ENCODE results near the gene SOHLH1. TPM values are rescaled to one million over a fixed set of nuclear protein-coding genes. Genes with fewer than 3 reads are reported as not detected.

SOHLH1 gene
- total RNA-seq, 1 donor = not detected

GRCh38 chr9:135664266-135664665 lies 35.0 kb downstream of the SOHLH1 start:
- no peak overlapping the region for H3K4me3 ChIP-seq (ENCODE audit: insufficient read depth, low read length)
- H3K4me2 ChIP-seq (ENCODE audit: insufficient read depth, low read length) = no peak overlapping the region
- TF ChIP-seq, protein P1, sequence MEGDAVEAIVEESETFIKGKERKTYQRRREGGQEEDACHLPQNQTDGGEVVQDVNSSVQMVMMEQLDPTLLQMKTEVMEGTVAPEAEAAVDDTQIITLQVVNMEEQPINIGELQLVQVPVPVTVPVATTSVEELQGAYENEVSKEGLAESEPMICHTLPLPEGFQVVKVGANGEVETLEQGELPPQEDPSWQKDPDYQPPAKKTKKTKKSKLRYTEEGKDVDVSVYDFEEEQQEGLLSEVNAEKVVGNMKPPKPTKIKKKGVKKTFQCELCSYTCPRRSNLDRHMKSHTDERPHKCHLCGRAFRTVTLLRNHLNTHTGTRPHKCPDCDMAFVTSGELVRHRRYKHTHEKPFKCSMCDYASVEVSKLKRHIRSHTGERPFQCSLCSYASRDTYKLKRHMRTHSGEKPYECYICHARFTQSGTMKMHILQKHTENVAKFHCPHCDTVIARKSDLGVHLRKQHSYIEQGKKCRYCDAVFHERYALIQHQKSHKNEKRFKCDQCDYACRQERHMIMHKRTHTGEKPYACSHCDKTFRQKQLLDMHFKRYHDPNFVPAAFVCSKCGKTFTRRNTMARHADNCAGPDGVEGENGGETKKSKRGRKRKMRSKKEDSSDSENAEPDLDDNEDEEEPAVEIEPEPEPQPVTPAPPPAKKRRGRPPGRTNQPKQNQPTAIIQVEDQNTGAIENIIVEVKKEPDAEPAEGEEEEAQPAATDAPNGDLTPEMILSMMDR (IDR thresholded peaks at IDR 0.05; ENCODE audit: extremely low read depth, low read depth, low read length) = no peak
- no peaks in the 10 kb centered on the region for H3K79me2 ChIP-seq (ENCODE audit: insufficient read depth, low read length)
- H3K27ac ChIP-seq (ENCODE audit: low read depth, low read length) = no peak overlapping the region
- no peaks in the 10 kb centered on the region for H3K27me3 ChIP-seq (ENCODE audit: insufficient read depth, low read length)
- H4K20me1 ChIP-seq (ENCODE audit: insufficient read depth, low read length) = no peaks in the 10 kb centered on the region
- no peaks in the 10 kb centered on the region for H3K9me3 ChIP-seq (ENCODE audit: low read depth, low read length)
- peak; percentile 66 for DNase-seq (ENCODE audit: insufficient read length, low spot score, missing footprints)
- no peaks in the 10 kb centered on the region for H3K4me1 ChIP-seq (ENCODE audit: insufficient read depth, low read length)
- no peaks in the 10 kb centered on the region for H3K36me3 ChIP-seq (ENCODE audit: insufficient read depth, low read length)
- H2AFZ ChIP-seq (ENCODE audit: low read length) = no peak overlapping the region

DNA sequence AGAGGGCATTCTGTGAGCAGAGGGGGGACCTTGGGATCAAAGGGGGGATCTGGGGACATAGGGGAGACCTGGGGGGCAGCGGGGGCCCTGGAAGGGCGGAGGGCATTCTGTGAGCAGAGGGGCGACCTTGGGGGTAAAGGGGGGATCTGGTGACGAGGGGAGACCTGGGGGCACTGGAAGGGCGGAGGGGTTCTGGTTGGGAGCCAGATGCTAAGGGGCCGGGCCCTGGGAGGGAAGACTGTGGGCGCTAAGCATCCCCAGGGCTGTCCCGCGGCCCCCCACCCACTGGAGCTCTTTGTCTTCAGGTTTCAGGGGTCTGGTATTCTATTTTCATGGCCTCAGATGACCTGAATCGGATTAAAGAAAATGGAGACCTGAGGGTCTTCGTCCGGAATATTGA lies 35.4 kb downstream of the SOHLH1 start:
- H3K4me2 ChIP-seq (ENCODE audit: insufficient read depth, low read length) = no peak overlapping the region
- no peaks in the 10 kb centered on the region for H4K20me1 ChIP-seq (ENCODE audit: insufficient read depth, low read length)
- no peaks in the 10 kb centered on the region for H3K9me3 ChIP-seq (ENCODE audit: low read depth, low read length)
- H3K27me3 ChIP-seq (ENCODE audit: insufficient read depth, low read length) = no peaks in the 10 kb centered on the region
- H3K27ac ChIP-seq (ENCODE audit: low read depth, low read length) = no peak overlapping the region
- DNase-seq (ENCODE audit: insufficient read length, low spot score, missing footprints) = no peak
- no peaks in the 10 kb centered on the region for H3K36me3 ChIP-seq (ENCODE audit: insufficient read depth, low read length)
- H3K4me3 ChIP-seq (ENCODE audit: insufficient read depth, low read length) = no peak overlapping the region
- H3K79me2 ChIP-seq (ENCODE audit: insufficient read depth, low read length) = no peaks in the 10 kb centered on the region
- no peak overlapping the region for H2AFZ ChIP-seq (ENCODE audit: low read length)
- H3K4me1 ChIP-seq (ENCODE audit: insufficient read depth, low read length) = no peaks in the 10 kb centered on the region
- TF ChIP-seq, protein P1 (IDR thresholded peaks at IDR 0.05; ENCODE audit: extremely low read depth, low read depth, low read length) = no peak

GRCh38 chr9:135663451-135663770 lies 35.9 kb downstream of the SOHLH1 start:
- TF ChIP-seq, protein P1 (IDR thresholded peaks at IDR 0.05; ENCODE audit: extremely low read depth, low read depth, low read length) = no peak
- Histone ChIP-seq H3K27me3 (ENCODE audit: insufficient read depth, low read length) (no peaks in the 10 kb centered on the region), H3K79me2 (ENCODE audit: insufficient read depth, low read length) (no peaks in the 10 kb centered on the region), H3K4me1 (ENCODE audit: insufficient read depth, low read length) (no peaks in the 10 kb centered on the region), H3K4me3 (ENCODE audit: insufficient read depth, low read length) (no peak overlapping the region), H3K36me3 (ENCODE audit: insufficient read depth, low read length) (no peaks in the 10 kb centered on the region), H3K27ac (ENCODE audit: low read depth, low read length) (no peak overlapping the region), H2AFZ (ENCODE audit: low read length) (no peak overlapping the region), H3K9me3 (ENCODE audit: low read depth, low read length) (no peaks in the 10 kb centered on the region), H3K4me2 (ENCODE audit: insufficient read depth, low read length) (no peak overlapping the region), H4K20me1 (ENCODE audit: insufficient read depth, low read length) (no peaks in the 10 kb centered on the region)
- peak; percentile 27 for DNase-seq (ENCODE audit: insufficient read length, low spot score, missing footprints)

GRCh38 chr9:135662758-135663450 lies 36.4 kb downstream of the SOHLH1 start, which contains the start of gene LCN9:
TSS of gene LCN9 (plus strand) at chr9:135663309. CDS start at chr9:135663322, 13 bp downstream.
- Histone ChIP-seq H3K9me3 (ENCODE audit: low read depth, low read length) (no peaks in the 10 kb centered on the region), H2AFZ (ENCODE audit: low read length) (no peak within 1 kb of the TSS), H3K4me3 (ENCODE audit: insufficient read depth, low read length) (no peak within 1 kb of the TSS), H3K79me2 (ENCODE audit: insufficient read depth, low read length) (no peaks in the 10 kb centered on the region), H3K4me2 (ENCODE audit: insufficient read depth, low read length) (no peak within 1 kb of the TSS), H3K36me3 (ENCODE audit: insufficient read depth, low read length) (no peaks in the 10 kb centered on the region), H4K20me1 (ENCODE audit: insufficient read depth, low read length) (no peaks in the 10 kb centered on the region), H3K4me1 (ENCODE audit: insufficient read depth, low read length) (no peaks in the 10 kb centered on the region), H3K27me3 (ENCODE audit: insufficient read depth, low read length) (no peaks in the 10 kb centered on the region), H3K27ac (ENCODE audit: low read depth, low read length) (no peak within 1 kb of the TSS)
- TF ChIP-seq, protein P1 (IDR thresholded peaks at IDR 0.05; ENCODE audit: extremely low read depth, low read depth, low read length) = no peak
- peak; percentile 53 for DNase-seq (ENCODE audit: insufficient read length, low spot score, missing footprints)
